Activated B cell treated with CpG ODN at 0.5 μM for 24 hours (primary cell): ENCODE results near the gene PRRC2C. TPM values are rescaled to one million over a fixed set of nuclear protein-coding genes. Genes with fewer than 3 reads are reported as not detected.
"Not testable (repeated sequence)": the region's sequence is repeated elsewhere in the genome, so short reads cannot be mapped to it uniquely, and the experiment has no call there.

ENCODE experiments used
- ATAC-seq: fragments of 200-7000 bp; cut with Tn5 transposase; one replicate; pipeline ENCODE4 v1.10.0; 2021; ENCODE audit warnings: low read depth, mild to moderate bottlenecking, moderate library complexity
- CTCF ChIA-PET: fragments of 350-600 bp; sonication (Branson Sonifier 250); formaldehyde crosslinking; loops from one replicate; lab custom pipeline; 2021; ENCODE audit warnings: antibody characterized with exemption; lab: Charles Lee
- POLR2A ChIA-PET: fragments of 350-600 bp; sonication (Branson Sonifier 250); formaldehyde crosslinking; loops from one replicate; lab custom pipeline; 2021; ENCODE audit warnings: antibody characterized with exemption; lab: Charles Lee
- DNase-seq: peaks from one replicate; pipeline ENCODE4 v3.0.0; 2022
- H3K27ac Mint-ChIP-seq: one replicate; pipeline ENCODE4 v1.8.0; 2020; ENCODE audit warnings: mixed read lengths
- H3K27me3 Mint-ChIP-seq: one replicate; pipeline ENCODE4 v1.8.0; 2021; ENCODE audit warnings: mixed read lengths
- H3K36me3 Mint-ChIP-seq: one replicate; pipeline ENCODE4 v1.8.0; 2021; ENCODE audit warnings: low read depth, mixed read lengths
- H3K4me1 Mint-ChIP-seq: one replicate; pipeline ENCODE4 v1.8.0; 2021; ENCODE audit warnings: mixed read lengths
- H3K4me3 Mint-ChIP-seq: one replicate; pipeline ENCODE4 v1.8.0; 2020; ENCODE audit warnings: mild to moderate bottlenecking, mixed read lengths
- H3K9me3 Mint-ChIP-seq: one replicate; pipeline ENCODE4 v1.8.0; 2020; ENCODE audit warnings: mixed read lengths
- intact Hi-C: fragments of 100-400 bp; cut with micrococcal nuclease; formaldehyde crosslinking; loops from one replicate; pipeline ENCODE4 v1.15.1; 2024
- total RNA-seq: library from RNA; stranded (reverse); gene quantifications from 2 replicates; pipeline ENCODE4 v1.2.3, GENCODE V29; 2022
- TF ChIP-seq, protein P1 (sequence below): fragments of 200-600 bp; IDR thresholded peaks from one replicate; pipeline ENCODE4 v1.8.0; 2022; ENCODE audit warnings: antibody characterized with exemption, mild to moderate bottlenecking

PRRC2C gene
- total RNA-seq, 1 donor from 2014 or later: 272 TPM

DNA sequence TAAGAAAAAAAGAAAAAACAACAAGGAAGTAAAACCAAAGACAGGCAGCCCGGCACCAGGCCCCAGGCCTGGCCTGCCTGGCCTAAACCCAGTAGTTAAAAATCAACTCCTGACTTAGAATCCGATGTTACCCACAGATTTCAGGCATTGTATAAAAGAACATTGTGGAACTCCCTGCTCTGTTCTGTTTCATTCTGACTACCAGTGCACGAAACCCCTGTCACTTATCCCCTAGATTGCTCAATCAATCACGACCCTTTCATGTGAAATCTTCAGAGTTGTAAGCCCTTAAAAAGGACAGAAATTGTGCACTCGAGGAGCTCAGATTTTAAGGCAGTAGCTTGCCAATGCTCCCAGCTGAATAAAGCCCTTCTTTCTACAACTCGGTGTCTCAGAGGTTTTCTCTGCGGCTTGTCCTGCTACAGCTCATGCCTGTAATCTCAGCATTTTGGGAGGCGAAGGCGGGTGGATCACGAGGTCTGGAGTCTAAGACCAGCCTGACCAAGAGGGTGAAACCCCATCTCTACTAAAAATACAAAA, 121.1 kb downstream of the PRRC2C start:
- Mint-ChIP-seq H3K27ac (peak overlapping the region; percentile 3), H3K4me3 (no peak overlapping the region), H3K4me1 (peaks cover 3% of the 10 kb centered on the region), H3K36me3 (no peaks in the 10 kb centered on the region), H3K9me3 (no peaks in the 10 kb centered on the region), H3K27me3 (no peaks in the 10 kb centered on the region)
- no peak for ATAC-seq
- no peak for DNase-seq
- intact Hi-C loops: no loop called here
- ChIA-PET CTCF (no interaction called here), POLR2A (no interaction called here)
- TF ChIP-seq, protein P1, sequence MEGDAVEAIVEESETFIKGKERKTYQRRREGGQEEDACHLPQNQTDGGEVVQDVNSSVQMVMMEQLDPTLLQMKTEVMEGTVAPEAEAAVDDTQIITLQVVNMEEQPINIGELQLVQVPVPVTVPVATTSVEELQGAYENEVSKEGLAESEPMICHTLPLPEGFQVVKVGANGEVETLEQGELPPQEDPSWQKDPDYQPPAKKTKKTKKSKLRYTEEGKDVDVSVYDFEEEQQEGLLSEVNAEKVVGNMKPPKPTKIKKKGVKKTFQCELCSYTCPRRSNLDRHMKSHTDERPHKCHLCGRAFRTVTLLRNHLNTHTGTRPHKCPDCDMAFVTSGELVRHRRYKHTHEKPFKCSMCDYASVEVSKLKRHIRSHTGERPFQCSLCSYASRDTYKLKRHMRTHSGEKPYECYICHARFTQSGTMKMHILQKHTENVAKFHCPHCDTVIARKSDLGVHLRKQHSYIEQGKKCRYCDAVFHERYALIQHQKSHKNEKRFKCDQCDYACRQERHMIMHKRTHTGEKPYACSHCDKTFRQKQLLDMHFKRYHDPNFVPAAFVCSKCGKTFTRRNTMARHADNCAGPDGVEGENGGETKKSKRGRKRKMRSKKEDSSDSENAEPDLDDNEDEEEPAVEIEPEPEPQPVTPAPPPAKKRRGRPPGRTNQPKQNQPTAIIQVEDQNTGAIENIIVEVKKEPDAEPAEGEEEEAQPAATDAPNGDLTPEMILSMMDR: no peak

DNA sequence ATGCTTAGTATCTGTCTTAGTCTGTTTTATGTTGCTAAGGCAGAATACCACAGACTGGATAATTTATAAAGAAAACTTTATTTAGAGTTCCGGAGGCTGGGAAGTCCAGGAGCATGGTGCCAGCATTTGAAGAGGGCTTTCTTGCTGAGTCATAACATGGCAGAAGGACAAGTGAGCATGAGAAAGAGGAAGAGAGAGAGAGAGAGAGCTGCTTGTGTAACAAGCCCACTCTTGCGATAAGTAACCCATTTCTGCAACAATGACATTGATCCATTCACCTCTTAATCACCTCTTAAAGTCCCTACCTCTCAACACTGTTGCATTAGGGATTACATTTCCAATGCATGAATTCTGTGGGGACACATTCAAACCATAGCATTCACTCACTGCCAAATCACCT, 125.1 kb downstream of the PRRC2C start:
- ChIA-PET POLR2A (no interaction called here), CTCF (no interaction called here)
- Mint-ChIP-seq H3K4me3 (no peak overlapping the region), H3K9me3 (no peaks in the 10 kb centered on the region), H3K27me3 (no peaks in the 10 kb centered on the region), H3K27ac (no peak overlapping the region), H3K4me1 (peaks cover 3% of the 10 kb centered on the region), H3K36me3 (no peaks in the 10 kb centered on the region)
- DNase-seq: no peak
- ATAC-seq: no peak
- TF ChIP-seq, protein P1: no peak
- intact Hi-C loops: no loop called here

- Mint-ChIP-seq H3K9me3 (no peaks in the 10 kb centered on the region), H3K36me3 (no peaks in the 10 kb centered on the region), H3K27ac (no peak overlapping the region), H3K27me3 (no peaks in the 10 kb centered on the region), H3K4me1 (peaks cover 3% of the 10 kb centered on the region), H3K4me3 (no peak overlapping the region)
- ATAC-seq (no peak), DNase-seq (no peak)
- TF ChIP-seq, protein P1: no peak
- ChIA-PET POLR2A (no interaction called here), CTCF (no interaction called here)
- intact Hi-C loops: no loop called here
Measured at GRCh38 chr1:171611306-171611705, 126.0 kb downstream of the PRRC2C start.

DNA sequence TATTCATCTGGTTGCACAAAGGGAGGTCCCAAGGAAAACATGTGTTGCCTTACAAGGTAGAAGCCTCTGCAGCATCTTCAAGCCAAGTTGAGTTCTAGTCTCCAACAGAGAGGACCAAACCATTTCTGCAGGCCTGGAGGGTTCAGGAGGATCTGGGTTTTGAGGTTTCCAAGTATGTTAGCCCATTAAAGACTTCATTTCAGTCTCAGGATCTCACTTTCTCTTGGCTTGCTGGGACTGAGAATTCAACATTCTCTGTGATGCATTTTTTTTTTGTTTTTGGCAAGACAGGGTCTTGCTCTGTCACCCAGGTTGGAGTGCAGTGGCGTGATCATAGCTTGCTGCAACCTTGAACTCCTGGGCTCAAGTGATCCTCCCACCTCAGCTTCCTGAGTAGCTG, 128.0 kb downstream of the PRRC2C start:
- TF ChIP-seq, protein P1: no peak
- H3K4me3 Mint-ChIP-seq: no peak overlapping the region
- ChIA-PET POLR2A (no interaction called here), CTCF (no interaction called here)
- DNase-seq (no peak), ATAC-seq (no peak)
- no peaks in the 10 kb centered on the region for H3K4me1 Mint-ChIP-seq
- H3K27me3 Mint-ChIP-seq: no peaks in the 10 kb centered on the region
- H3K9me3 Mint-ChIP-seq: no peaks in the 10 kb centered on the region
- intact Hi-C loops: no loop called here
- no peak overlapping the region for H3K27ac Mint-ChIP-seq
- no peaks in the 10 kb centered on the region for H3K36me3 Mint-ChIP-seq

- H3K4me3 Mint-ChIP-seq: not testable (repeated sequence)
Measured at GRCh38 chr1:171615122-171615906, 130.0 kb downstream of the PRRC2C start.

More at GRCh38 chr1:171615122-171615906, 130.0 kb downstream of the PRRC2C start:
- DNase-seq, H3K36me3 Mint-ChIP-seq, H3K27ac Mint-ChIP-seq, intact Hi-C loops, CTCF ChIA-PET, H3K27me3 Mint-ChIP-seq, ATAC-seq, H3K9me3 Mint-ChIP-seq, POLR2A ChIA-PET, H3K4me1 Mint-ChIP-seq: not testable (repeated sequence)
